NB4 (cell line): ENCODE measurements around the gene RHBDD1.

Experiments used
- DNase-seq: peaks from one replicate; pipeline ENCODE4 v3.0.0; 2010; ENCODE audit warnings: low read depth
- H3K4me3 ChIP-seq: one replicate; pipeline ENCODE4 v1.5.1; 2011; ENCODE audit warnings: mild to moderate bottlenecking, low read depth, low read length, moderate library complexity
- CTCF ChIP-seq: IDR thresholded peaks from one replicate; pipeline ENCODE4 v1.5.1; 2012; ENCODE audit warnings: low read depth, low read length
- MAX ChIP-seq: IDR thresholded peaks from 2 replicates; pipeline ENCODE4 v1.6.1; 2011; ENCODE audit warnings: low read depth, low read length
- MYC ChIP-seq: IDR thresholded peaks from 2 replicates; pipeline ENCODE4 v1.6.1; 2011; ENCODE audit warnings: low read depth, low read length
- POLR2A ChIP-seq: IDR thresholded peaks from 2 replicates; pipeline ENCODE4 v1.6.1; 2011; ENCODE audit warnings: mild to moderate bottlenecking; ENCODE audit not compliant: insufficient read length; ENCODE audit errors: extremely low read depth

Gene RHBDD1, protein sequence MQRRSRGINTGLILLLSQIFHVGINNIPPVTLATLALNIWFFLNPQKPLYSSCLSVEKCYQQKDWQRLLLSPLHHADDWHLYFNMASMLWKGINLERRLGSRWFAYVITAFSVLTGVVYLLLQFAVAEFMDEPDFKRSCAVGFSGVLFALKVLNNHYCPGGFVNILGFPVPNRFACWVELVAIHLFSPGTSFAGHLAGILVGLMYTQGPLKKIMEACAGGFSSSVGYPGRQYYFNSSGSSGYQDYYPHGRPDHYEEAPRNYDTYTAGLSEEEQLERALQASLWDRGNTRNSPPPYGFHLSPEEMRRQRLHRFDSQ

GRCh38 chr2:226835796-226836547 lies at the start of gene RHBDD1:
Gene RHBDD1, plus strand, starts transcription at chr2:226836054. Its CDS starts 28,640 bp downstream, at chr2:226864694.
- H3K4me3 ChIP-seq: peak within 1 kb of the TSS; percentile 91
- peak; percentile 98 for DNase-seq
- TF ChIP-seq MYC (peak; percentile 91), POLR2A (peak; percentile 75), CTCF (no peak), MAX (peak; percentile 99)

GRCh38 chr2:226788064-226788463 lies 47.8 kb upstream of the RHBDD1 start:
- H3K4me3 ChIP-seq: no peak overlapping the region
- DNase-seq: no peak
- TF ChIP-seq MAX (no peak), MYC (no peak), POLR2A (no peak), CTCF (no peak)

GRCh38 chr2:226788881-226789490 lies 46.9 kb upstream of the RHBDD1 start:
- no peak overlapping the region for H3K4me3 ChIP-seq
- TF ChIP-seq MAX: no peak
- no peak for TF ChIP-seq POLR2A
- TF ChIP-seq CTCF: no peak
- TF ChIP-seq MYC: no peak
- DNase-seq: no peak

GRCh38 chr2:226790011-226790410 lies 45.8 kb upstream of the RHBDD1 start:
- DNase-seq: no peak
- TF ChIP-seq POLR2A (no peak), MYC (no peak), CTCF (no peak), MAX (no peak)
- H3K4me3 ChIP-seq: no peak overlapping the region

- H3K4me3 ChIP-seq: no peak overlapping the region
- TF ChIP-seq CTCF (no peak), MYC (no peak)
- DNase-seq: no peak
Observed at GRCh38 chr2:226790431-226790830, 45.4 kb upstream of the RHBDD1 start.
